PC-9 (cell line): ENCODE data around the gene TP53I13. TPM values are rescaled to one million over a fixed set of nuclear protein-coding genes. Genes with fewer than 3 reads are reported as not detected.

ENCODE experiments used
- BruUV-seq: library from RNA; stranded (reverse); fragments of 400-500 nt; replicated peaks from 2 replicates; lab custom pipeline; 2021; lab: Mats Ljungman, UMichigan
- CTCF ChIA-PET: fragments of 300-600 bp; sonication (Branson Sonifier 250); formaldehyde crosslinking; loops from one replicate; lab custom pipeline; 2022; ENCODE audit warnings: antibody characterized with exemption; lab: Charles Lee
- POLR2A ChIA-PET: fragments of 300-600 bp; sonication (Branson Sonifier 250); formaldehyde crosslinking; loops from one replicate; lab custom pipeline; 2022; ENCODE audit warnings: antibody characterized with exemption; ENCODE audit not compliant: unreplicated experiment; lab: Charles Lee
- DNase-seq, 2 experiments: peaks; one replicate each; pipeline versions ENCODE4 v3.0.0 to v3.0.0-alpha.2; 2015 to 2022; ENCODE audit warnings: mixed read lengths in 1 of 2
- H2AFZ ChIP-seq: fragments of 200-600 bp; sonication (generic); 2 replicates; pipeline ENCODE4 v1.8.1; 2017; ENCODE audit warnings: antibody characterized with exemption
- H3F3A ChIP-seq: fragments of 200-600 bp; sonication (generic); 2 replicates; pipeline ENCODE4 v1.8.1; 2017; ENCODE audit warnings: antibody characterized with exemption, mild to moderate bottlenecking, low read depth; ENCODE audit not compliant: insufficient read depth
- H3K27ac ChIP-seq: fragments of 200-600 bp; sonication (generic); 2 replicates; pipeline ENCODE4 v1.6.1; 2016; ENCODE audit warnings: mixed run types
- H3K27me3 ChIP-seq: fragments of 200-600 bp; sonication (generic); 2 replicates; pipeline ENCODE4 v1.6.1; 2016; ENCODE audit warnings: low read depth, mixed run types; ENCODE audit not compliant: insufficient read depth
- H3K36me3 ChIP-seq: fragments of 200-600 bp; sonication (generic); 2 replicates; pipeline ENCODE4 v1.6.1; 2016; ENCODE audit warnings: low read depth, mixed run types
- H3K4me1 ChIP-seq: fragments of 200-600 bp; sonication (generic); replicated peaks from 2 replicates; pipeline ENCODE4 v1.6.1; 2016; ENCODE audit warnings: mixed run types; ENCODE audit not compliant: insufficient read depth
- H3K4me2 ChIP-seq: fragments of 200-600 bp; sonication (generic); 2 replicates; pipeline ENCODE4 v1.6.1; 2017; ENCODE audit warnings: mixed run types
- H3K4me3 ChIP-seq: fragments of 200-600 bp; sonication (generic); 2 replicates; pipeline ENCODE4 v1.6.1; 2016; ENCODE audit warnings: mixed run types
- H3K79me2 ChIP-seq: fragments of 200-600 bp; sonication (generic); 2 replicates; pipeline ENCODE4 v1.6.1; 2017; ENCODE audit warnings: low read depth, mixed run types
- H3K9me2 ChIP-seq: fragments of 200-600 bp; sonication (generic); 2 replicates; pipeline ENCODE4 v1.8.1; 2017; ENCODE audit warnings: mild to moderate bottlenecking; ENCODE audit not compliant: insufficient read depth
- H3K9me3 ChIP-seq: fragments of 200-600 bp; sonication (generic); 2 replicates; pipeline ENCODE4 v1.8.1; 2016; ENCODE audit warnings: low read depth; ENCODE audit not compliant: insufficient read depth
- H4K20me1 ChIP-seq: fragments of 200-600 bp; sonication (generic); 2 replicates; pipeline ENCODE4 v1.8.1; 2017; ENCODE audit not compliant: insufficient read depth
- EZH2 ChIP-seq: fragments of 200-600 bp; sonication (generic); IDR thresholded peaks from 2 replicates; pipeline ENCODE4 v1.8.0; 2017; ENCODE audit warnings: antibody characterized with exemption, low read depth
- intact Hi-C: fragments of 100-400 bp; cut with micrococcal nuclease; formaldehyde crosslinking; loops from one replicate; pipeline ENCODE4 v1.10.0; 2022; ENCODE audit not compliant: unreplicated experiment
- total RNA-seq: library from RNA; stranded (reverse); gene quantifications from 2 replicates; pipeline ENCODE4 v1.2.3, GENCODE V29; 2021
- TF ChIP-seq, protein P1 (sequence below): fragments of 200-600 bp; sonication (generic); conservative IDR thresholded peaks from 2 replicates; pipeline ENCODE4 v1.6.1; 2017; ENCODE audit warnings: mixed run types, antibody characterized with exemption, mild to moderate bottlenecking, moderate library complexity

The TP53I13 gene
- total RNA-seq, 1 experiment from 2014 or later, result 46.9 TPM

DNA sequence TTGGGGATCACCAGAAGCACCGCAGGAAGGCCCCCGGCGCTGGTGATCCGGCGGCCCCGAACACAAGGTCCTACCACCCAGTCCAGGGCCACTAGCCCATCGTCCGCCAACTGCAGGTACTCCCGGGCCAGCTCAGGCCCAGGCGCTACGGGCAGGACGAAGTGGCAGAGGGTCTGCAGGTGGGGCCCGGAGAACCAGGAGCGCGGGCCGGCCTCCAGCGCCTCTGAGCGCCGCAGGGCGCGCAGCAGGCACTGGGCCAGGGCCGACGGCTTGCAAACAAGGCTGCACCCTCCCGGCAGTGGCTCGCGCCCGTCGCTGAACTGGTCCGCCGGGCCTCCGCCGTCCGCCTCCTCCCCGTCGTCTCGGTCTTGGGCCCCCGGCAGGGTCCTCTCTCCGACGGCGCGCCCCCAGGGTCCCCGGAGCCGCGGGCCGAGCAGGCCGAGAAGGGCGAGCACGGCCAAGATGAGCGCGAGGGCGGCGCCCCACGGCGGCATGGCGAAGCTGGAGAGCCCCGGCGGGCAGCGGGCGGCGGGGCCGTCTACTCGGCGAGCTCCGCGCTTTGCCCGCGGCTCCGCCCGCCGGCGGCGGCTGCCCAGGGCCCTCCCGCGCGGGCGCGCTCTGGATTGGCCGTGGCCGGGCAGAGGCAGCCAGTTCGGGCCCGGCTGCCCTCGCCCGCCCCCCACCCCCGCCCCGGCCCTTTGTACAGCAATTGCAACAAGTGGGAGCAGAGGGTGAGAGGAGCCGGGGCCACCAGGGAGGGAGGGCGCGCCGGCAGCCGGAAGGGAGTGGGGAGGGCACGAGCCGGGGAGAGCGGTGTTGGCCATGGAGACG, 1.8 kb upstream of the TP53I13 start, which contains the start of gene ABHD15:
ABHD15 (minus strand) TSS at position 565 of the 831 bp plus-strand sequence; CDS start at position 494, 71 bp downstream.
- Histone ChIP-seq H3K9me3 (no peaks in the 10 kb centered on the region), H3K27ac (peak within 1 kb of the TSS; percentile 53), H3F3A (peaks cover 39% of the 10 kb centered on the region; the same call in 1 of the 2 replicates), H3K27me3 (no peaks in the 10 kb centered on the region), H3K9me2 (no peaks in the 10 kb centered on the region), H3K36me3 (no peaks in the 10 kb centered on the region; the same call in 1 of the 2 replicates), H4K20me1 (no peaks in the 10 kb centered on the region), H3K4me3 (peak within 1 kb of the TSS; percentile 76), H3K4me1 (peaks cover 28% of the 10 kb centered on the region), H2AFZ (peak within 1 kb of the TSS; percentile 93), H3K4me2 (peak within 1 kb of the TSS; percentile 88), H3K79me2 (peaks cover 16% of the 10 kb centered on the region)
- peak; percentile 58 to 87 for DNase-seq
- no TSS peak for BruUV-seq
- ChIA-PET CTCF (interaction anchor here (0.6 kb wide), 1 partner anchor 832 kb away, joined by 3 read pairs; no protein-coding TSS in a partner anchor), POLR2A (interaction anchor here (0.6 to 0.7 kb wide), 2 partner anchors 197 to 347 kb away, joined by 3 to 4 read pairs; no protein-coding TSS in a partner anchor)
- intact Hi-C loops, result loop anchor here (2.0 to 5.0 kb wide), 3 partner anchors 272 to 614 kb away; partner anchors contain the start of genes NUFIP2 and PHF12
- no peak for TF ChIP-seq EZH2
- TF ChIP-seq, protein P1, sequence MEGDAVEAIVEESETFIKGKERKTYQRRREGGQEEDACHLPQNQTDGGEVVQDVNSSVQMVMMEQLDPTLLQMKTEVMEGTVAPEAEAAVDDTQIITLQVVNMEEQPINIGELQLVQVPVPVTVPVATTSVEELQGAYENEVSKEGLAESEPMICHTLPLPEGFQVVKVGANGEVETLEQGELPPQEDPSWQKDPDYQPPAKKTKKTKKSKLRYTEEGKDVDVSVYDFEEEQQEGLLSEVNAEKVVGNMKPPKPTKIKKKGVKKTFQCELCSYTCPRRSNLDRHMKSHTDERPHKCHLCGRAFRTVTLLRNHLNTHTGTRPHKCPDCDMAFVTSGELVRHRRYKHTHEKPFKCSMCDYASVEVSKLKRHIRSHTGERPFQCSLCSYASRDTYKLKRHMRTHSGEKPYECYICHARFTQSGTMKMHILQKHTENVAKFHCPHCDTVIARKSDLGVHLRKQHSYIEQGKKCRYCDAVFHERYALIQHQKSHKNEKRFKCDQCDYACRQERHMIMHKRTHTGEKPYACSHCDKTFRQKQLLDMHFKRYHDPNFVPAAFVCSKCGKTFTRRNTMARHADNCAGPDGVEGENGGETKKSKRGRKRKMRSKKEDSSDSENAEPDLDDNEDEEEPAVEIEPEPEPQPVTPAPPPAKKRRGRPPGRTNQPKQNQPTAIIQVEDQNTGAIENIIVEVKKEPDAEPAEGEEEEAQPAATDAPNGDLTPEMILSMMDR, result no peak

DNA sequence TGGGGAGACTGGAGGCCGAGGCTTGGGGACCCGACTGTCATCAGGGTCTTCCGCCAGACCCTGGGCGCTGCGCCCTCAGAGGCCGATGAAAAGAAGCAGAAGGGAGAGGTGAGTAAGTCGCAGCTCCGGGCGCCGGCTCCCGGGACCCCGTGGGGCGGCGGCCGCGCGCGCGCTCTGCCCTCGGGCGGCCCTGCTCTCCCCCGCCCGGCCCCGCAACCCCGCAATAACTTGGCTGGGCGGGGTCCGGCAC, 1.3 kb upstream of the TP53I13 start:
- peak overlapping the region; percentile 93 for H2AFZ ChIP-seq
- H3K4me1 ChIP-seq, result peaks cover 28% of the 10 kb centered on the region
- no peaks in the 10 kb centered on the region for H3K9me3 ChIP-seq
- peaks cover 39% of the 10 kb centered on the region; the same call in 1 of the 2 replicates for H3F3A ChIP-seq
- BruUV-seq, result no TSS peak
- peak overlapping the region; percentile 83 for H3K4me2 ChIP-seq
- peaks cover 16% of the 10 kb centered on the region for H3K79me2 ChIP-seq
- no peak for DNase-seq
- ChIA-PET CTCF (no interaction called here), POLR2A (interaction anchor here (0.7 kb wide), 1 partner anchor 347 kb away, joined by 4 read pairs; no protein-coding TSS in a partner anchor)
- H3K4me3 ChIP-seq, result peak overlapping the region; percentile 76
- intact Hi-C loops, result loop anchor here (2.0 to 5.0 kb wide), 3 partner anchors 272 to 615 kb away; partner anchors contain the start of genes NUFIP2 and PHF12
- peak overlapping the region; percentile 53; the same call in 1 of the 2 replicates for H3K27ac ChIP-seq
- H3K9me2 ChIP-seq, result no peaks in the 10 kb centered on the region
- H4K20me1 ChIP-seq, result no peaks in the 10 kb centered on the region
- no peaks in the 10 kb centered on the region for H3K27me3 ChIP-seq
- H3K36me3 ChIP-seq, result no peaks in the 10 kb centered on the region; the same call in 1 of the 2 replicates
- TF ChIP-seq EZH2, result no peak

DNA sequence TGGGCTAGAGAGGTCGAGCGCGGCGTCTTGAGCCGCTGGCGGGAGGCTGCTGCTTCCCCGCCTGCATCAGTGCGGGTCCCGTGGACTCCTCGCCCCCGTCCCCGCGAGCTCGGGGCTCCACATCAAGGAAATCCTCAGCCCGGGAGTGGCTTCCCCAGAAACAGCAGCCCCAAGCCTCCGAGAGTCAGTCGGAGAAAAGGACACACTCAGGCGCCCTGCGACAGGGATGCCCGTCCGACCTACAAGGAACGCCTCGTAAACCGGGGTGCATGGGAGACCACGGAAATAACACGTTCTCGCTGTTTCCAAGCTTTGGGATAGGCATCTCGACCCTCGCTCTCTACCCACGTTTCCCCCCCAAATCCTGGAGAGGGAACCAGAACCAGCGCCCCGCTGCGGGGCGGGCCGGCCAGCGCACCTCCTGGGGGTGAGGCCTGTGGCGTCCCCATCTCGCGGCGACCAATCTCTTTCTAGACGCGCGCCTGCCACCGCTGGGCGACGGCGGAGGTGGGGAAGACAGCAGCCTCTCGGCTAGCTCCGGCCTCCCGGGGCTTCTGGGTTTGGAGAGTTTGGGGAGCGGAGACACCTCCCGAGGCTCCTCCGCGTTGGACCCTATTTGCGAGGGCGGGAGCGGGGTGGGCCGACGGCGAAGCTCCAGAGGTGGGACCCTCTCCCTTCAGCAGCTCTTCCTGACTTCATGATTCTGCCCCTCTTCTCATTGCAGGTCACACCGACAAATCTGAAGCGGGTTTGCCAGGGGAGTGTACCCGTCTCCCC, 759 bp upstream of the TP53I13 start:
- TSS peak; percentile 24 for BruUV-seq

More for the DNA sequence above, 759 bp upstream of the TP53I13 start:
- ChIA-PET CTCF (interaction anchor here (0.5 kb wide), 1 partner anchor 240 kb away, joined by 6 read pairs; no protein-coding TSS in a partner anchor), POLR2A (interaction anchor here (0.6 to 1.0 kb wide), 2 partner anchors 434 to 778 kb away, joined by 3 to 4 read pairs; no protein-coding TSS in a partner anchor)
- peak overlapping the region; percentile 83 for H3K4me2 ChIP-seq
- peaks cover 16% of the 10 kb centered on the region for H3K79me2 ChIP-seq
- intact Hi-C loops, result loop anchor here (1.0 to 5.0 kb wide), 4 partner anchors 22 to 615 kb away; partner anchors contain the start of genes GIT1, NUFIP2 and PHF12
- H3K27me3 ChIP-seq, result no peaks in the 10 kb centered on the region
- no peaks in the 10 kb centered on the region for H4K20me1 ChIP-seq
- no peaks in the 10 kb centered on the region; the same call in 1 of the 2 replicates for H3K36me3 ChIP-seq
- H3K9me3 ChIP-seq, result no peaks in the 10 kb centered on the region
- DNase-seq, result peak; percentile 58 to 76
- peaks cover 28% of the 10 kb centered on the region for H3K4me1 ChIP-seq
- H3K4me3 ChIP-seq, result peak overlapping the region; percentile 76
- H3K27ac ChIP-seq, result peak overlapping the region; percentile 53
- H3F3A ChIP-seq, result peaks cover 39% of the 10 kb centered on the region; the same call in 1 of the 2 replicates
- peak overlapping the region; percentile 93 for H2AFZ ChIP-seq
- no peak for TF ChIP-seq EZH2
- TF ChIP-seq, protein P1, result no peak; the same call in 1 of the 2 replicates
- H3K9me2 ChIP-seq, result no peaks in the 10 kb centered on the region
